Endothelial cell of umbilical vein (primary cell): Measurements from ENCODE around the gene MYO9A. TPM values are rescaled to one million over a fixed set of nuclear protein-coding genes. Genes with fewer than 3 reads are reported as not detected.

Experiments
- BruUV-seq: library from RNA; stranded (reverse); fragments of 400-500 nt; replicated peaks from 2 replicates; lab custom pipeline; 2021; lab: Mats Ljungman, UMichigan
- CTCF ChIA-PET: fragments of 300-600, 350-600 bp; sonication (Branson Sonifier 250); formaldehyde crosslinking; loops from one replicate; lab custom pipeline; 2021; ENCODE audit warnings: antibody characterized with exemption, inconsistent platforms; lab: Charles Lee
- POLR2A ChIA-PET: fragments of 300-600, 350-600 bp; sonication (Branson Sonifier 250); formaldehyde crosslinking; loops from one replicate; lab custom pipeline; 2021; ENCODE audit warnings: antibody characterized with exemption, inconsistent platforms; lab: Charles Lee
- DNase-seq: peaks from one replicate; pipeline ENCODE4 v3.0.0-alpha.2; 2011; ENCODE audit warnings: low read depth, low spot score
- FAIRE-seq: peaks from 2 replicates; lab custom pipeline; 2011; peaks lifted over from hg19 to GRCh38; lab: Jason Lieb, UNC
- H2AFZ ChIP-seq: 2 replicates; pipeline ENCODE4 v1.6.0; 2012; ENCODE audit warnings: low read depth, low read length, control low read depth, inconsistent platforms
- H3K27ac ChIP-seq: 2 replicates; pipeline ENCODE4 v1.5.1; 2011; ENCODE audit warnings: low read depth, mild to moderate bottlenecking, control low read depth, low read length, moderate library complexity; ENCODE audit not compliant: insufficient read depth
- H3K27me3 ChIP-seq, 2 experiments: 2 replicates each; pipeline versions ENCODE4 v1.6.0 to v1.6.1; 2011; ENCODE audit warnings: low read length in 2 of 2, mixed read lengths in 1 of 2; ENCODE audit not compliant: control insufficient read depth in 2 of 2, insufficient read depth in 2 of 2
- H3K36me3 ChIP-seq, 2 experiments: 2 replicates in 1 of 2; 3 replicates in 1 of 2; pipeline ENCODE4 v1.5.1; 2011; ENCODE audit warnings: low read length in 2 of 2, mild to moderate bottlenecking in 1 of 2, moderate library complexity in 1 of 2; ENCODE audit not compliant: control insufficient read depth in 2 of 2, insufficient read depth in 2 of 2; ENCODE audit errors: extremely low read depth in 1 of 2
- H3K4me1 ChIP-seq: 3 replicates; pipeline ENCODE4 v1.5.1; 2011; ENCODE audit warnings: mild to moderate bottlenecking, low read length; ENCODE audit not compliant: control insufficient read depth, insufficient read depth; ENCODE audit errors: extremely low read depth
- H3K4me2 ChIP-seq: 2 replicates; pipeline ENCODE4 v1.6.1; 2011; ENCODE audit warnings: low read length, control low read depth, mixed read lengths; ENCODE audit not compliant: insufficient read depth
- H3K4me3 ChIP-seq, 3 experiments: fragments of 200-600 bp in 1 of 3; sonication (generic), shearing (Covaris generic) in 1 of 3; replicated peaks in 1 of 3; 2 replicates each; pipeline ENCODE4 v1.5.1; 2011 to 2016; ENCODE audit warnings: control low read depth in 3 of 3, low read length in 3 of 3, mild to moderate bottlenecking in 2 of 3, inconsistent platforms in 1 of 3, low read depth in 1 of 3, moderate library complexity in 1 of 3; ENCODE audit not compliant: insufficient read depth in 1 of 3
- H3K79me2 ChIP-seq: 2 replicates; pipeline ENCODE4 v1.6.0; 2012; ENCODE audit warnings: low read length, inconsistent platforms; ENCODE audit not compliant: control insufficient read depth, insufficient read depth
- H3K9ac ChIP-seq: replicated peaks from 2 replicates; pipeline ENCODE3; 2011; ENCODE audit warnings: low read length, control low read depth; ENCODE audit not compliant: insufficient read depth; ENCODE audit errors: extremely low read depth
- H3K9me1 ChIP-seq: replicated peaks from 3 replicates; pipeline ENCODE4 v1.6.0; 2011; ENCODE audit warnings: mild to moderate bottlenecking, low read length; ENCODE audit not compliant: control insufficient read depth, insufficient read depth; ENCODE audit errors: extremely low read depth
- H3K9me3 ChIP-seq: replicated peaks from 2 replicates; pipeline ENCODE4 v1.5.1; 2012; ENCODE audit warnings: low read length, inconsistent platforms; ENCODE audit not compliant: control insufficient read depth, insufficient read depth
- H4K20me1 ChIP-seq: replicated peaks from 2 replicates; pipeline ENCODE3; 2011; ENCODE audit warnings: mild to moderate bottlenecking, low read length; ENCODE audit not compliant: control insufficient read depth, insufficient read depth; ENCODE audit errors: extremely low read depth
- EZH2 ChIP-seq: IDR thresholded peaks from 2 replicates; pipeline ENCODE4 v1.6.1; 2012; ENCODE audit warnings: borderline replicate concordance, low read depth, mild to moderate bottlenecking, moderate library complexity, low read length, inconsistent platforms; ENCODE audit not compliant: severe bottlenecking
- FOS ChIP-seq: IDR thresholded peaks from 2 replicates; pipeline ENCODE4 v1.6.1; 2011; ENCODE audit warnings: mild to moderate bottlenecking, low read length, moderate library complexity, borderline replicate concordance; ENCODE audit not compliant: insufficient read depth
- GATA2 ChIP-seq: IDR thresholded peaks from 2 replicates; pipeline ENCODE4 v1.7.0; 2011; ENCODE audit warnings: low read depth, mild to moderate bottlenecking, moderate library complexity, mixed read lengths, low read length; ENCODE audit not compliant: insufficient read length, insufficient read depth
- JUN ChIP-seq: IDR thresholded peaks from 2 replicates; pipeline ENCODE4 v1.6.1; 2011; ENCODE audit warnings: borderline replicate concordance, low read depth; ENCODE audit not compliant: insufficient read length, insufficient read depth
- MAX ChIP-seq: IDR thresholded peaks from 2 replicates; pipeline ENCODE4 v1.6.1; 2011; ENCODE audit not compliant: insufficient read depth, insufficient read length
- MYC ChIP-seq: IDR thresholded peaks from one replicate; pipeline ENCODE4 v1.6.1; 2011; ENCODE audit warnings: mild to moderate bottlenecking, low read depth, low read length
- POLR2A ChIP-seq: IDR thresholded peaks from 2 replicates; pipeline ENCODE4 v1.6.1; 2012; ENCODE audit warnings: low read depth, mild to moderate bottlenecking, control low read depth, low read length
- POLR2AphosphoS5 ChIP-seq: IDR thresholded peaks from 2 replicates; pipeline ENCODE4 v1.6.1; 2012; ENCODE audit warnings: low read depth, mild to moderate bottlenecking, control low read depth, low read length, moderate library complexity; ENCODE audit not compliant: insufficient read depth
- dilution Hi-C: fragments of 300-500 bp; cut with MboI; formaldehyde crosslinking; loops from one replicate; pipeline ENCODE4 v1.15.0; 2019; ENCODE audit warnings: low sequenced_read_pairs; ENCODE audit not compliant: extremely low pct_ligation_motif_present
- intact Hi-C: fragments of 100-400 bp; cut with micrococcal nuclease; formaldehyde crosslinking; loops from one replicate; pipeline ENCODE4 v1.10.0; 2022
- polyA plus RNA-seq, 4 experiments: library from polyadenylated mRNA; depleted of rRNA in 3 of 4; stranded (reverse) in 3 of 4; unstranded in 1 of 4; fragments of >200 nt; gene quantifications; 2 replicates each; pipeline versions ENCODE4 v1.2.1 to v1.2.3, GENCODE V29; 2011 to 2012; ENCODE audit warnings: missing spikeins in 1 of 4
- total RNA-seq: library from RNA; stranded (reverse); gene quantifications from 2 replicates; pipeline ENCODE4 v1.2.3, GENCODE V29; 2021
- TF ChIP-seq, protein P1 (sequence below), 2 donors: IDR thresholded peaks; 1 replicate in 1 of 2; 2 replicates in 1 of 2; pipeline ENCODE4 v1.5.1; 2011; ENCODE audit warnings: low read length in 2 of 2, mild to moderate bottlenecking in 2 of 2, moderate library complexity in 2 of 2, control low read depth in 1 of 2, inconsistent platforms in 1 of 2, low read depth in 1 of 2; ENCODE audit not compliant: insufficient read depth in 1 of 2; ENCODE audit errors: extremely low read depth in 1 of 2

MYO9A gene
- total and polyA plus RNA-seq, 2 donors (not counting 3 experiments of a cell fraction or from before 2014, with no cell fraction given), result 6.4 to 30.3 TPM

DNA sequence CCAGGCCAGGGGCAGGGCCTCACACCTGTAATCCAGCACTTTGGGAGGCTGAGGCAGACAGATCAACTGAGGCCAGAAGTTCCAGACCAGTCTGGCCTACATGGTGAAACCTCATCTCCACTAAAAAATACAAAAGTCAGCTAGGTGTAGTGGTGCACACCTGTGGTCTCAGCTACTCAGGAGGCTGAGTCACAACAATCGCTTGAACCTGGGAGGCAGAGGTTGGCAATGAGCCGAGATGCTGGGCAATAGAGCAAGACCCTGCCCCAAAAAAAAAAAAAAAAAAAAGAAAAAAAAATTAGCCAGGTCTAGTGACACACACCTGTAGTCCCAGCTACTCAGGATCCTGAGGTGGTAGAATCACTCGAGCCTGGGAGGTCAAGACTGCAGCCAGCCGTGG, 18.8 kb downstream of the MYO9A start:
- dilution Hi-C loops (no loop called here), intact Hi-C loops (no loop called here)
- H3K9me3 ChIP-seq, result no peaks in the 10 kb centered on the region
- no peak for DNase-seq
- POLR2A ChIA-PET, result interaction anchor here (0.6 kb wide), 1 partner anchor 218 kb away, joined by 3 read pairs; no protein-coding TSS in a partner anchor
- BruUV-seq, result no TSS peak
- no peaks in the 10 kb centered on the region for H3K36me3 ChIP-seq
- CTCF ChIA-PET, result no interaction called here
- no peak overlapping the region for H3K4me3 ChIP-seq
- no peaks in the 10 kb centered on the region for H3K79me2 ChIP-seq
- no peak overlapping the region for H3K27ac ChIP-seq
- FAIRE-seq, result no peak
- H3K4me1 ChIP-seq, result no peaks in the 10 kb centered on the region
- no peaks in the 10 kb centered on the region for H3K9me1 ChIP-seq
- TF ChIP-seq POLR2A, result no peak
- no peak for TF ChIP-seq FOS
- TF ChIP-seq POLR2AphosphoS5, result no peak
- TF ChIP-seq, protein P1, sequence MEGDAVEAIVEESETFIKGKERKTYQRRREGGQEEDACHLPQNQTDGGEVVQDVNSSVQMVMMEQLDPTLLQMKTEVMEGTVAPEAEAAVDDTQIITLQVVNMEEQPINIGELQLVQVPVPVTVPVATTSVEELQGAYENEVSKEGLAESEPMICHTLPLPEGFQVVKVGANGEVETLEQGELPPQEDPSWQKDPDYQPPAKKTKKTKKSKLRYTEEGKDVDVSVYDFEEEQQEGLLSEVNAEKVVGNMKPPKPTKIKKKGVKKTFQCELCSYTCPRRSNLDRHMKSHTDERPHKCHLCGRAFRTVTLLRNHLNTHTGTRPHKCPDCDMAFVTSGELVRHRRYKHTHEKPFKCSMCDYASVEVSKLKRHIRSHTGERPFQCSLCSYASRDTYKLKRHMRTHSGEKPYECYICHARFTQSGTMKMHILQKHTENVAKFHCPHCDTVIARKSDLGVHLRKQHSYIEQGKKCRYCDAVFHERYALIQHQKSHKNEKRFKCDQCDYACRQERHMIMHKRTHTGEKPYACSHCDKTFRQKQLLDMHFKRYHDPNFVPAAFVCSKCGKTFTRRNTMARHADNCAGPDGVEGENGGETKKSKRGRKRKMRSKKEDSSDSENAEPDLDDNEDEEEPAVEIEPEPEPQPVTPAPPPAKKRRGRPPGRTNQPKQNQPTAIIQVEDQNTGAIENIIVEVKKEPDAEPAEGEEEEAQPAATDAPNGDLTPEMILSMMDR (IDR thresholded peaks at IDR 0.05; ENCODE audit: extremely low read depth in 1 of 2, insufficient read depth in 1 of 2, low read depth in 1 of 2, low read length in 2 of 2), result no peak
- TF ChIP-seq JUN, result no peak
- TF ChIP-seq MAX, result no peak
- no peak for TF ChIP-seq GATA2
- TF ChIP-seq MYC, result no peak
- no peak for TF ChIP-seq EZH2
- no peaks in the 10 kb centered on the region for H3K27me3 ChIP-seq
- no peak overlapping the region for H3K9ac ChIP-seq
- no peak overlapping the region for H2AFZ ChIP-seq
- H3K4me2 ChIP-seq, result no peak overlapping the region
- peaks cover 2% of the 10 kb centered on the region for H4K20me1 ChIP-seq
